Mononuclear cell (primary cell): ENCODE data around the gene RABGAP1L. TPM values are rescaled to one million over a fixed set of nuclear protein-coding genes. Genes with fewer than 3 reads are reported as not detected.
"Not testable (repeated sequence)": the region's sequence is repeated elsewhere in the genome, so short reads cannot be mapped to it uniquely, and the experiment has no call there.

Source experiments
- H3K27me3 ChIP-seq: 2 replicates; pipeline ENCODE4 v1.6.0; 2011; ENCODE audit warnings: low read length, control low read depth; ENCODE audit not compliant: insufficient read depth
- H3K4me1 ChIP-seq: 2 replicates; pipeline ENCODE4 v1.5.1; 2011; ENCODE audit warnings: mild to moderate bottlenecking, low read length, control low read depth; ENCODE audit not compliant: insufficient read depth
- H3K4me3 ChIP-seq: 2 replicates; pipeline ENCODE4 v1.5.1; 2011; ENCODE audit warnings: mild to moderate bottlenecking, low read length, moderate library complexity
- H3K9me3 ChIP-seq: 2 replicates; pipeline ENCODE4 v1.5.1; 2011; ENCODE audit warnings: low read depth, mild to moderate bottlenecking, control low read depth, low read length
- total RNA-seq: library from RNA; depleted of rRNA; stranded (reverse); fragments of >200 nt; gene quantifications from one replicate; pipeline ENCODE4 v1.2.3, GENCODE V29; 2012

The RABGAP1L gene
- total RNA-seq, 1 donor: 98.3 TPM

DNA sequence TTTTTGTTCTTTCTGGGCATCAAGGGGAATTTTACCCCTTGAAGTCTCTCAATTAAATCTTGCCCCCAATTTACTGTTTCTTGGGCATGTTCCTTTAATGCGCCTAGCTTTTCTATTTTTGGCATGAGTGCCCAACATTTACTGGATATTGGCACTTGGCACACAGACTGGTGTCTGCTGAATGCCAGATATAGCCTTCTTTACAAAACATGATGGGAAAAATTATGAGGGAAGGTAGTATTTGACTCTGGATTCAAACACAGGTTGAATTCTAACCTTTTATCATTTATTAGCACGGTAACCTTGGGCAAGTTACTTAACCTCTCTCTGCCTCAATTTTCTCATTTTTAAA, 200.1 kb downstream of the RABGAP1L start:
- Histone ChIP-seq H3K4me1 (no peaks in the 10 kb centered on the region), H3K27me3 (no peaks in the 10 kb centered on the region), H3K9me3 (no peaks in the 10 kb centered on the region), H3K4me3 (no peak overlapping the region)

DNA sequence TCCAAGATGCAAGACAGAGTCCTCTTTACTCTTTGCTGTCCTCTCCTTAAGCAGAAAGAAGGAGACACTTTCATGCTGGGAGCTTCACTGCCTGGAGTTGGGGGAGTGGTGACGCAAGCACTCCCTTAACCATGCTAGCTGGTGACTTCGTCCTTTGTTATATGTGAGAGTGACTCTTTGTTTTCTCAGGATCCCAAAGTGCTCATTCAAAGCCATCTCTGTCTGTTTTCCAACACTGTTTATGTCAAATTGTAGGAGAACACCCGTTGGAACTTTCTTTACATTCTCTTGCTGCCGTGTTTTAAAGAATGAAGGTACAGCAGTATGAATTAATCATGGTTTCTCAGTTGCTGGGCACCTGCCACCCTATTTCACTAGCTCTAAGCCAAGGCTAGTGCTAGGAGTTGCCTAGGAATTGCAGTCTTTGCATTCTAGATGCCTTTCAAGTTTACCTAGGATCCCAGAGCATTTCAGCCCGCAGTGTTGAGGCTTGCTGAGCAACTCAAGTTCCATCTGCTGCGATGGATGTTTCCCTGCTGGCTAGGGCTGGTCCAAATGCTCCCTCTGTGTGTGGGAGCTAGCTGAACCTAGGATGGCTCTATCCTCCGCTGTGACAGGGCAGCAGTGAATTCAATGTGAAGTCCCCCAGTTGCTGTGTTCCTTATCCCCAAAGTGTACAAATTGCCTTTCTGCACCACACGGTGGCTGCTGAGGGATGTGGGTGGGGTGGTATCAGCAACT, 205.8 kb downstream of the RABGAP1L start:
- no peak overlapping the region for H3K4me3 ChIP-seq
- no peaks in the 10 kb centered on the region for H3K4me1 ChIP-seq
- H3K27me3 ChIP-seq: no peaks in the 10 kb centered on the region
- no peaks in the 10 kb centered on the region for H3K9me3 ChIP-seq

DNA sequence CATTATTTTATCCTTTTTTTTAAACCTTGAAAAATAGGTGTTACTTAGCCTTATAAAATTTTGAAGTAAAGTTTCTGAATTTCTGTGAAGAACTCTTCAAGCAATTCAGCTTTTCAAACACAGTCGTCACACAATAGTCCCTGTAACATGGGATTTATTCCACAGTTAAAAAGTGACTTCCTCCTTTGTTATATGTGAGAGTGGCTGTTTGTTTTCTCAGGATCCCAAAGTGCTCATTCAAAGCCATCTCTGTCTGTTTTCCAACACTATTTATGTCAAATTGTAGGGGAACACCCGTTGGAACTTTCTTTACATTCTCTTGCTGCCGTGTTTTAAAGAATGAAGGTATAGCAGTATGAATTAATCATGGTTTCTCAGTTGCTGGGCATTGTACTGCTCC, 207.6 kb downstream of the RABGAP1L start:
- no peaks in the 10 kb centered on the region for H3K9me3 ChIP-seq
- H3K27me3 ChIP-seq: no peaks in the 10 kb centered on the region
- H3K4me3 ChIP-seq: no peak overlapping the region
- no peaks in the 10 kb centered on the region for H3K4me1 ChIP-seq

DNA sequence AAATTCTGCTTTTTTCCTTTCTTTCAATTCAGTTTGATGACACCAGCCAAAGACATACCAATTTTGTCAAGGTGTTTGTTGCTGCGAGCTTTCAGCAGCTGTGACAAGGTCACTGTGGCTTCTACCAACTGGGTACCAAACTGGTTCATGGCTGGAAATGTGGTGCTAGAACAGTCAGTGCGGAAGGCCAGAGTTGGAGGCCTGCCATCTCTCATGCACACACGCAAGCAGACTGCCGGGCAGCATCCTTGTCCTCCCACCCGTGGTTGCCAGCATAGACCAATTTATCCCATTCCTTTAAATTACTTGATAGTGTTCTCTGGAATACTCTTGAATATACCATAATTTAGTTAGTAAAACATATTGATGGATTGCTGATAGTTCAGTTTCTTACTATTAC, 208.6 kb downstream of the RABGAP1L start:
- Histone ChIP-seq H3K4me1 (no peaks in the 10 kb centered on the region), H3K27me3 (no peaks in the 10 kb centered on the region), H3K9me3 (no peaks in the 10 kb centered on the region), H3K4me3 (no peak overlapping the region)

DNA sequence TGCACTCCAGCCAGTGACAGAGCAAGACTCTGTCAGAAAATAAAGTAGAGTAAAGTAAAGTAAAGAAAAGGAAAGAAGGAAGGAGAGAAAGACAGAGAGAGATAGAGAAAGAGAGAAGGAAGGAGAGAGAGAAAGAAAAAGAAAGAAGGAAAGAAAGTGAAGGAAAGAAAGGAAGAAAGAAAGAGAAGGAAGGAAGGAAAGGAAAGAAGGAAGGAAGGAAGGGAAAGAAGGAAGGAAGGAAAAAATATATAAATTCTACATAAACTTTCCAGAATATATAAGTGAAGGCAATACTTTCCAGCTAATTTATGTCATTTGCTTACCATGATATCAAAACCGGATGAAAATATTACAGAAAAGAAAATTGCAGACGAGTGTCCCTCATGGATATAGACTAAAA, 216.7 kb downstream of the RABGAP1L start:
- H3K9me3 ChIP-seq: no peaks in the 10 kb centered on the region
- no peaks in the 10 kb centered on the region for H3K4me1 ChIP-seq
- H3K27me3 ChIP-seq: no peaks in the 10 kb centered on the region
- no peak overlapping the region for H3K4me3 ChIP-seq

DNA sequence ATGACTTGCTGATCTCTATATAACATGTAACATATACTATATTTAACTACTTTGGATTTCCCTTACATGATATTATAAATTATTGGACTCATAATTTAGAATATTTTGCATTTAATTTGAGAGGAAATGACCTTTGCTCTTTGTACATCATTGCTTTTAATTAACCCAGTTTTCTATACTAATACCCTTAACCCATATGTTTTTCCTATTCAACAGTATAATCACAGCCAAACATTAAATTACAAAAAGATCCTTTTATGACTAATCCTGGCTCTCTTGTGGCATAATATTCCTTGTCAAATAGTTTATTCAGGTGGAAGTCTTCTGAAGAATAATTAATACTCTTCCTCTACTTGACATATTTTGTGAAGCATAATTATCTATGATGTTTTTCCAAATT, 232.4 kb downstream of the RABGAP1L start:
- H3K9me3 ChIP-seq: no peaks in the 10 kb centered on the region
- no peaks in the 10 kb centered on the region for H3K27me3 ChIP-seq
- no peak overlapping the region for H3K4me3 ChIP-seq

DNA sequence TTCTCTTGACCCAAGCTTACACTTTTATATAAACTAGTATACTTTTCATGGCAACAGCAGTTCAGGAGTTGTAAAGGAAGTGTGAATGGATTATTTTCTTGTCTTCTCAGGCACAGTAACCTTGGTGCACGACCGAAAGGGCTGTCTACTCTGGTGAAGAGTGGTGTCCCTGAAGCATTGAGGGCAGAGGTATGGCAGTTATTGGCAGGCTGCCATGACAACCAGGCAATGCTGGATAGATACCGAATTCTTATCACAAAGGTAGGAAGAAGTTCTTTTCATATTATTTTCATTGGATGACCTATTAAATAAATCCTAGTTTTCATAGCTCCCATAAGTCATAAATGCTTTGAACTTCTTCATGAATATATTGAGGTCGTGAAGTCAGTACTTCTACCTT, 234.6 kb downstream of the RABGAP1L start:
- Histone ChIP-seq H3K9me3 (no peaks in the 10 kb centered on the region), H3K27me3 (no peaks in the 10 kb centered on the region), H3K4me1 (no peaks in the 10 kb centered on the region), H3K4me3 (no peak overlapping the region)

More for the DNA sequence above, 232.4 kb downstream of the RABGAP1L start:
- no peaks in the 10 kb centered on the region for H3K4me1 ChIP-seq

DNA sequence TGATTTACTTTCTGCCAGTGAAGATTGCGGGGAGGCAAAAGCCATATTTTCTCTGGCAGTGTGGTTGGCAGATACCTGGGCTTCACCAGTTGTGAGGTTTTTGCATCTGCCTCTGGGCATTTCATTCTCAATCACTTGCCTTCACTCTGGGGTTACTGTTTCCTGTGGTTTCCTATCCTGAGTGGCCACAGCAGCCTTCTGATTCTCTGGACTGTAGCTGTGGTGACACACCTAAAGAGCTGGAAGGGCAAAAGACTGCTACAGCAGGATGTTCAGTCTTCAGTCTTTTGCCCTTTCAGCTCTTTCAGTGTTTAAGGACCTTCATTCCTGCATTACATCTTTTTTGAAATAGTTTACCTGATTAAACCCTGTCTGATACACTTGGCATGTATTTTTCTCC, 237.9 kb downstream of the RABGAP1L start:
- no peaks in the 10 kb centered on the region for H3K9me3 ChIP-seq
- no peaks in the 10 kb centered on the region for H3K4me1 ChIP-seq
- no peaks in the 10 kb centered on the region for H3K27me3 ChIP-seq
- no peak overlapping the region for H3K4me3 ChIP-seq

DNA sequence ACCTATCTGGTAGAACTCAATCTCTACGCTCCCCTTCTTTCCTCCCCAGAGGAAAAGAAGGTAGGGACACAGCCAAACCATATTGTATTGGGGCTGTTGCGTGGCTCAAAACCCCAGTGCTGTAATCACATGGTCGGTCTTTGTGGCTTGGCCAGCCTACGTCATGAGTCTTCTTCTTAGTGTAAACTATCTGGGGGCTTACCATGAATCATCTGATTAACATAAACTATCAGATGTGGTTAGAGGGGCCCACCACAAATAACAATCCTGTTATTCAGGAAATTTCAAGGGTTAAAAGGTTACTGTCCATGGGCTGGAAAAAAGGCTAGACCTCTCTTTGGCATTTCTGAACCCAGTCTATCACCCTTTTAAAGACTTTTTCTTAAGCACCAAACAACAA, 238.9 kb downstream of the RABGAP1L start:
- no peaks in the 10 kb centered on the region for H3K4me1 ChIP-seq
- H3K27me3 ChIP-seq: no peaks in the 10 kb centered on the region
- no peaks in the 10 kb centered on the region for H3K9me3 ChIP-seq
- no peak overlapping the region for H3K4me3 ChIP-seq

DNA sequence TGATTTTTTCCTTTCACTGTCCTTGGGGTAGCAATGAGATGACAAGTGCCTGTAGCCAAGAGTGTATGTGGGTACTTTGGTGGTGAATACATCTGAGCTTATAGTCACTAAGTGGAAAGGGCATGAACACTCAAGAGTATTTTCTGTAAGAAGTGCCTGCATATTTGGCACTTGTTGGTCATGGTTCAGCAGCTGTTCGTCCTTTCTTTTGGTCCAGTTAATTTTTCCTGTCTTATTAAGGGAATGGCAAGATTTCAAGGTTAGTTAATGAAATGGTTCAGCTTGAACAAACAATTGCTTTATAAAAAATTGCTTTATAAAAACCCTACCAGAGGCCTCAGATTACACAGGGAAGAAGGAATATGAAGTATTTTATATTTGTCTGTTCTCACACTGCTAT, 239.9 kb downstream of the RABGAP1L start:
- Histone ChIP-seq H3K27me3 (no peaks in the 10 kb centered on the region), H3K4me1 (no peaks in the 10 kb centered on the region), H3K4me3 (no peak overlapping the region), H3K9me3 (no peaks in the 10 kb centered on the region)

DNA sequence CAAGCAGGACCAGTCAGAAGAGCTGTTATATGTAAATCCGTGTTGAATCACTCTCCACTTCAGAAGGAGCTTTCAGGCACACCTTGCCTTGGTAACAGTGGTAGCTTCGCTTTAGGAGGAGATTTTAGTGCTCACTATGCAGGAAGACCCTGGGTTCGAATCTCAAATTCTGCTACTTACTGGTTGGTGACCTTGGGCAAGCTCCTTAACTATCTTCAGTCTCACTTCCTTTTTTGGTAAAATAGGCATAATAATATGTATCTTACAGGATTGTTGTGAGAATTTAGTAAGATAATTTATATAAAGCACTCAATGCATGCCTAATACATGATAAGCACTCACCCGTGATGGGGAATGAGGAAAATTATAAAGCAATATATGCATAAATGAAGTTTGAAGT, 241.8 kb downstream of the RABGAP1L start:
- H3K9me3 ChIP-seq: no peaks in the 10 kb centered on the region
- no peaks in the 10 kb centered on the region for H3K27me3 ChIP-seq
- H3K4me1 ChIP-seq: no peaks in the 10 kb centered on the region
- no peak overlapping the region for H3K4me3 ChIP-seq

DNA sequence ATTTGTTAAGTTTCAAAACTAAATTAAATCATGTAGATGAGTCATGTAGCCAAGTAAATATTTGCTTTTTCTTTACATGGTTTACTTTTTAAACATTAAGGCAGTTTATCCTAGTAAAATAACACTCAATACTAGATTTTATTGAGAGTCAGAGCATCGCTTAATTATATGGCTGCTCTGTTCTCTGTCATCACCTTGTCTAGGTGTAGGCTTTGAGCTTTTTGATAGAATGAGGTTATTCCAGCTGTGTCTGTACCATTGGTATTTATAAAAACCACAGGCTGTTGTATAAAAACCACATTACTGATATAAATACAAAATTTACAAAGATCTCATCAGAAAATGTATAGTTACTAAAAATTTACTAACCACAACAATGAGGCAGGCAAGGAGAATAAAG, 245.9 kb downstream of the RABGAP1L start:
- Histone ChIP-seq H3K9me3 (no peaks in the 10 kb centered on the region), H3K27me3 (no peaks in the 10 kb centered on the region), H3K4me3 (no peak overlapping the region), H3K4me1 (no peaks in the 10 kb centered on the region)

DNA sequence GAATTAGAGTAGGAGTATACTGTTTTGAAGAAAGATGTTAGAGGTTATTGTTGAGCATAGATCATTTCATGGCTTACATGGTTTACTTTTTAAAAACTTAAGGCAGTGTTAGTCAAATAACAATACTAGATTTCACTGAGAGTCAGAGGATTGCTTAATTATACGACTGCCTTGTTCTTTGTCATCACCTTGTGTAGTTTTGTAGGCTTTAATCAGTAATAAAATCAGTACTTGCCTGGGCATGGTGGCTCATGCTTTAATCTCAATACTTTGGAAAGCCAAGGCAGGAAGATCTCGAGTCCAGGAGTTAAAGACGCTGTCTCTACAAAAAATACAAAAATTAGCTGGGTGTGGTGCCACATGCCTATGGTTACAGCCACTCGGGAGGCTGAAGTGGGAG, 247.1 kb downstream of the RABGAP1L start:
- Histone ChIP-seq H3K4me3 (no peak overlapping the region), H3K9me3 (no peaks in the 10 kb centered on the region), H3K27me3 (no peaks in the 10 kb centered on the region), H3K4me1 (no peaks in the 10 kb centered on the region)

DNA sequence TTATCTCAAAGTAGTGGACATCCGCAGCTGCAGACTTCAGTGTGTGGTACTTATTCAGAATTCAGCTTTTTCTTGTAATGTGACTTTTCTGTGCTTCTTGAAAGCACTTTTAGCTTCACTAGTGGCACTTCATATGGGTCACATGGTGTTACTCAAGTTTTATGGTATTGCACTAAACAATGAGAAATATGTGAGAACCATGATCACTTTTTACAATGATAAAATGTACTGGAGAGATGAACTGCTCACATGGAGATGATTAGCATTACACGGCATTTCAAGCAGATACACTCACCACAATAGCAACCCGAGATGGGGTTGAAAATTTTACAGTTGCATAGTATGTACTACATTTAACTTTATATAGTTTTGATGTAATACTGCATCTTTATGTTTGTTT, 248.3 kb downstream of the RABGAP1L start:
- no peaks in the 10 kb centered on the region for H3K27me3 ChIP-seq
- H3K4me1 ChIP-seq: no peaks in the 10 kb centered on the region
- no peak overlapping the region for H3K4me3 ChIP-seq
- H3K9me3 ChIP-seq: peaks cover 6% of the 10 kb centered on the region

DNA sequence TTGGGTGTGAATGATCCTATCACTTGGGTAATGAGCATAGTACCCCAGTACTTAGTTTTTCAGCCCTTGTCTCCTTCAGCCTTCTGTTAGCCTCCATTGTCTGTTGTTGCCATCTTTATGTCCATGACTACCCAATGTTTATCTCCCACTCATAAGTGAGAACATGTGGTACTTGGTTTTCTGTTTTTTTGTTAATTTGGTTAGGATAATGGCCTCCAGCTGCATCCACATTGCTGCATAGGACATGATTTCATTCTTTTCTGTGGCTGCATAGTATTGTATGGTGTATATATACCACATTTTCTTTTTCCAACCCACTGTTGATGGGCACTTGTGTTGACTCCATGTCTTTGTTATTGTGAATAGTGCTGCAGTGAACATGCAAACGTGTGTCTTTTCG, 248.8 kb downstream of the RABGAP1L start:
- Histone ChIP-seq H3K27me3 (no peaks in the 10 kb centered on the region), H3K4me1 (no peaks in the 10 kb centered on the region), H3K9me3 (peaks cover 6% of the 10 kb centered on the region)

DNA sequence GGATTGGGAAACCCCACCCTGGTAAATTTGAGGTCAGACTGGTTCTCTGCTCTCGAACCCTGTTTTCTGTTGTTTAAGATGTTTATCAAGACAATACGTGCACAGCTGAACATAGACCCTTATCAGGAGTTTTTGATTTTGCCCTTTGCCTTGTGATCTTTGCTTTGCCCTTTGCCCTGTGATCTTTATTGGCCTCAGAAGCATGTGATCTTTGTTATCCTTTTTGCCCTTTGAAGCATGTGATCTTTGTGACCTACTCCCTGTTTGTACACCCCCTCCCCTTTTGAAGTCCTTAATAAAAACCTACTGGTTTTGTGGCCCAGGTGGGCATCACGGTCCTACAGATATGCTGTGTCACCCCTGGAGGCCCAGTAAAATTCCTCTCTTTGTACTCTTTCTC, 250.5 kb downstream of the RABGAP1L start:
- not testable (repeated sequence) for H3K27me3 ChIP-seq, H3K4me3 ChIP-seq

More for the DNA sequence above, 248.8 kb downstream of the RABGAP1L start:
- no peak overlapping the region for H3K4me3 ChIP-seq

More for the DNA sequence above, 250.5 kb downstream of the RABGAP1L start:
- not testable (repeated sequence) for H3K4me1 ChIP-seq, H3K9me3 ChIP-seq
